HepG2 (cell line): Measurements from ENCODE around the gene ST3GAL4. TPM values are rescaled to one million over a fixed set of nuclear protein-coding genes. Genes with fewer than 3 reads are reported as not detected.

Experiments
- ATM ChIP-seq: fragments of 450-650 bp; IDR thresholded peaks from 2 replicates; pipeline ENCODE4 v1.7.1; 2017; ENCODE audit warnings: mild to moderate bottlenecking, borderline replicate concordance
- CCDC6 ChIP-seq: sonication (generic); formaldehyde crosslinking; IDR thresholded peaks from 2 replicates; pipeline ENCODE4 v1.8.1; 2022; ENCODE audit warnings: mild to moderate bottlenecking, missing genetic modification reagents, moderate library complexity
- CREB1 ChIP-seq, 2 experiments: fragments of 450-650 bp in 1 of 2; IDR thresholded peaks; 2 replicates each; pipeline ENCODE4 v1.6.1; 2016 to 2017; ENCODE audit warnings: control low read depth in 1 of 2, mild to moderate bottlenecking in 1 of 2, missing compliant biosample characterization in 1 of 2, missing genetic modification characterization in 1 of 2
- ESRRA ChIP-seq: sonication (generic); formaldehyde crosslinking; IDR thresholded peaks from 2 replicates; pipeline ENCODE4 v1.5.1; 2020; ENCODE audit warnings: mild to moderate bottlenecking, low read depth, missing genetic modification reagents
- FOXA1 ChIP-seq, 2 experiments: fragments of 450-650 bp in 1 of 2; sonication (generic) in 1 of 2; formaldehyde crosslinking in 1 of 2; IDR thresholded peaks; 2 replicates each; pipeline versions ENCODE4 v1.4.0 to v1.6.1; 2016 to 2020; ENCODE audit warnings: missing genetic modification reagents in 1 of 2
- FOXM1 ChIP-seq: sonication (generic); formaldehyde crosslinking; IDR thresholded peaks from 2 replicates; pipeline ENCODE4 v1.5.0; 2020; ENCODE audit warnings: missing genetic modification reagents
- HDAC2 ChIP-seq: sonication (generic); formaldehyde crosslinking; IDR thresholded peaks from 2 replicates; pipeline ENCODE4 v1.4.0; 2020; ENCODE audit warnings: missing genetic modification reagents
- HNRNPH1 ChIP-seq: fragments of 200-400 bp; formaldehyde crosslinking; optimal IDR thresholded peaks from 2 replicates; pipeline ENCODE3; 2017; ENCODE audit warnings: mild to moderate bottlenecking, low read depth, low read length
- JUND ChIP-seq: sonication (generic); formaldehyde crosslinking; IDR thresholded peaks from 2 replicates; pipeline ENCODE4 v1.8.0; 2022; ENCODE audit warnings: mild to moderate bottlenecking, missing genetic modification reagents
- KDM5A ChIP-seq: fragments of 200-600 bp; sonication (generic); IDR thresholded peaks from 2 replicates; pipeline ENCODE4 v1.7.0; 2018; ENCODE audit warnings: antibody characterized with exemption, mild to moderate bottlenecking, low read length, borderline replicate concordance
- KLF13 ChIP-seq: sonication (generic); formaldehyde crosslinking; IDR thresholded peaks from 2 replicates; pipeline ENCODE4 v1.4.0; 2020; ENCODE audit warnings: mild to moderate bottlenecking, missing genetic modification reagents
- MZF1 ChIP-seq: sonication (generic); formaldehyde crosslinking; IDR thresholded peaks from 2 replicates; pipeline ENCODE4 v1.8.1; 2023; ENCODE audit warnings: mild to moderate bottlenecking, missing genetic modification reagents, borderline replicate concordance
- NFATC3 ChIP-seq: sonication (generic); formaldehyde crosslinking; IDR thresholded peaks from 2 replicates; pipeline ENCODE4 v1.5.1; 2020; ENCODE audit warnings: mild to moderate bottlenecking, missing genetic modification reagents
- PPARG ChIP-seq: conservative IDR thresholded peaks from 2 replicates; pipeline ENCODE4 v1.6.1; 2016; ENCODE audit warnings: missing biosample characterization, missing genetic modification reagents
- RARA ChIP-seq: IDR thresholded peaks from 2 replicates; pipeline ENCODE4 v1.6.1; 2016; ENCODE audit warnings: missing genetic modification reagents, missing compliant biosample characterization
- RBFOX2 ChIP-seq: fragments of 200-400 bp; formaldehyde crosslinking; IDR thresholded peaks from 2 replicates; pipeline ENCODE4 v1.6.1; 2017; ENCODE audit warnings: low read depth, mild to moderate bottlenecking, low read length
- RFXAP ChIP-seq: sonication (generic); formaldehyde crosslinking; IDR thresholded peaks from 2 replicates; pipeline ENCODE4 v1.4.0; 2020; ENCODE audit warnings: missing genetic modification reagents, borderline replicate concordance
- SNAPC5 ChIP-seq: sonication (generic); formaldehyde crosslinking; IDR thresholded peaks from 2 replicates; pipeline ENCODE4 v1.8.1; 2023; ENCODE audit warnings: mild to moderate bottlenecking, missing genetic modification reagents, borderline replicate concordance
- TFAP4 ChIP-seq: sonication (generic); IDR thresholded peaks from 2 replicates; pipeline ENCODE4 v1.6.1; 2016; ENCODE audit warnings: low read depth, borderline replicate concordance
- ZBTB33 ChIP-seq: sonication (generic); formaldehyde crosslinking; IDR thresholded peaks from 2 replicates; pipeline ENCODE4 v1.4.0; 2020; ENCODE audit warnings: missing genetic modification reagents
- ZFP62 ChIP-seq: sonication (generic); formaldehyde crosslinking; IDR thresholded peaks from 2 replicates; pipeline ENCODE4 v1.4.0; 2020; ENCODE audit warnings: missing genetic modification reagents
- ZNF484 ChIP-seq: sonication (generic); formaldehyde crosslinking; IDR thresholded peaks from 2 replicates; pipeline ENCODE4 v1.5.1; 2020; ENCODE audit warnings: mild to moderate bottlenecking, low read depth, missing genetic modification reagents, borderline replicate concordance
- ZNF652 ChIP-seq: IDR thresholded peaks from 2 replicates; pipeline ENCODE4 v1.6.1; 2016; ENCODE audit warnings: low read depth, borderline replicate concordance
- polyA plus RNA-seq, 8 experiments: library from polyadenylated mRNA; depleted of rRNA in 3 of 8; stranded (reverse) in 7 of 8; unstranded in 1 of 8; fragments of >200 nt; fragmentation: Illumina TruSeq in 4 of 8; extraction: Trizol in 4 of 8; gene quantifications; 2 replicates each; pipeline versions ENCODE4 v1.2.1 to v1.2.3, GENCODE V29; 2011 to 2016; ENCODE audit warnings: low read depth in 4 of 8, missing spikeins in 1 of 8, mixed read lengths in 1 of 8; ENCODE audit not compliant: insufficient read depth in 1 of 8
- total RNA-seq, 5 experiments: library from RNA; depleted of rRNA; stranded (reverse); fragments of >200 nt; fragmentation: Illumina TruSeq; extraction: Trizol; gene quantifications; 2 replicates each; pipeline ENCODE4 v1.2.3, GENCODE V29; 2016; ENCODE audit warnings: low read depth in 1 of 5
- TF ChIP-seq, protein P1 (sequence below): sonication (generic); formaldehyde crosslinking; conservative IDR thresholded peaks from 2 replicates; pipeline ENCODE4 v1.4.0; 2020; ENCODE audit warnings: missing genetic modification reagents
- TF ChIP-seq, protein P2 (sequence below): IDR thresholded peaks from 2 replicates; pipeline ENCODE4 v1.6.1; 2016; ENCODE audit warnings: control low read depth

ST3GAL4 gene
- total and polyA plus RNA-seq, 2 of the 13 experiments (the other 11 are each of a cell fraction or from before 2014, with no cell fraction given) = 9.1 to 13.3 TPM

DNA sequence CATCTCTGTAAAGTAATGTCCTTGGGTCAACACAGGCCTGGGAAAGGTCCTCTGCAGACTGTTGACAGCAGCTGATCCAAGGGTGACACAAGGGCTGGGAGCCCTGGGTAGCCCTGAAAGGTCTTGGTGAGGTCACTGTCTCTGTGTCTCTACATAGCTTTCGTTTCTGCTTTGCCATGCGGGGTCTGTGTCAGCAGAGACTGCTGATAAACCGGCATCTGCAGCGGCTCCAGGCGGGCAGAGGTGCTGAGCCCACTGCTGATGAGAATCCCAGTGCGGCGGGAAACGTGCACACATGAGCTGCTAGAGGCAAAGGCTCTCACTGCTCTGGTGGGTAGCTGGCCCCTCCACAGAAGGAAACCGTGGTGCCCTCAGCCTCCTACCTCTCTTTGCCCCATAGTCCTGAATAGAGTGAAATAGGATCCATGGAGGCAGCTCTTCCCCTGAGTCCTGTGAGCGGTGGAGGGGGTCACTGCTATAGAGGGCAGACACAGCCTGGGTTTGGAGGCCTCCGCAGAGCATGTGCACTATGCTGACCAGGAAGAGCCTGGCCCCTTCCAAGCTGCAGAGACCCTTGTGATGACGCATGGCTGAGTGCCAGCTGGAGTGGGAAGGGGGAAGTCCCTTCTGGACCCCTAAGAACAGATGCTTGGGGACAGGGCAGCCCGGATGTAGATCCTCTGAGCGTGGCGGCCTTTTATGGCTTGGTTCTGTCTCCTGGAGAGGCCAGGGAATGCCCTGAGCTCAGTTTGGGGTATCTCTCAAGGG is 17.8 kb upstream of the ST3GAL4 start (continued):
- TF ChIP-seq NFATC3 = no peak
- TF ChIP-seq ESRRA (CRISPR knock-in tag) = 0 out of 2 replicates have a peak, but pooled peaks have one; percentile 27
- no peak for TF ChIP-seq KDM5A
- peak; percentile 76 for TF ChIP-seq RARA
- TF ChIP-seq, protein P1, sequence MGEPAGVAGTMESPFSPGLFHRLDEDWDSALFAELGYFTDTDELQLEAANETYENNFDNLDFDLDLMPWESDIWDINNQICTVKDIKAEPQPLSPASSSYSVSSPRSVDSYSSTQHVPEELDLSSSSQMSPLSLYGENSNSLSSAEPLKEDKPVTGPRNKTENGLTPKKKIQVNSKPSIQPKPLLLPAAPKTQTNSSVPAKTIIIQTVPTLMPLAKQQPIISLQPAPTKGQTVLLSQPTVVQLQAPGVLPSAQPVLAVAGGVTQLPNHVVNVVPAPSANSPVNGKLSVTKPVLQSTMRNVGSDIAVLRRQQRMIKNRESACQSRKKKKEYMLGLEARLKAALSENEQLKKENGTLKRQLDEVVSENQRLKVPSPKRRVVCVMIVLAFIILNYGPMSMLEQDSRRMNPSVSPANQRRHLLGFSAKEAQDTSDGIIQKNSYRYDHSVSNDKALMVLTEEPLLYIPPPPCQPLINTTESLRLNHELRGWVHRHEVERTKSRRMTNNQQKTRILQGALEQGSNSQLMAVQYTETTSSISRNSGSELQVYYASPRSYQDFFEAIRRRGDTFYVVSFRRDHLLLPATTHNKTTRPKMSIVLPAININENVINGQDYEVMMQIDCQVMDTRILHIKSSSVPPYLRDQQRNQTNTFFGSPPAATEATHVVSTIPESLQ (CRISPR knock-in tag) = no peak
- no peak for TF ChIP-seq ATM
- TF ChIP-seq SNAPC5 (CRISPR knock-in tag) = no peak
- TF ChIP-seq ZNF652 (CRISPR knock-in tag) = no peak
- TF ChIP-seq PPARG (CRISPR knock-in tag) = 0 out of 2 replicates have a peak, but pooled peaks have one; percentile 26
- peak; percentile 57; the same call in 1 of the 2 replicates for TF ChIP-seq ZBTB33 (CRISPR knock-in tag)
- no peak for TF ChIP-seq JUND
- TF ChIP-seq HNRNPH1 = no peak
- TF ChIP-seq RFXAP = no peak
- no peak for TF ChIP-seq HDAC2 (CRISPR knock-in tag)
- TF ChIP-seq CCDC6 = no peak
- no peak for TF ChIP-seq RBFOX2
- TF ChIP-seq ZNF484 (CRISPR knock-in tag) = no peak
- no peak for TF ChIP-seq KLF13 (CRISPR knock-in tag)
- TF ChIP-seq ZFP62 = no peak
- no peak for TF ChIP-seq FOXA1 (IDR thresholded peaks at IDR 0.05)
- peak; percentile 54 for TF ChIP-seq FOXA1 (CRISPR knock-in tag; IDR thresholded peaks at IDR 0.05)
- no peak for TF ChIP-seq CREB1 (IDR thresholded peaks at IDR 0.05)
- no peak for TF ChIP-seq CREB1 (CRISPR knock-in tag; IDR thresholded peaks at IDR 0.05)
- no peak for TF ChIP-seq FOXM1 (CRISPR knock-in tag)
- TF ChIP-seq MZF1 (CRISPR knock-in tag) = no peak
- TF ChIP-seq, protein P2, sequence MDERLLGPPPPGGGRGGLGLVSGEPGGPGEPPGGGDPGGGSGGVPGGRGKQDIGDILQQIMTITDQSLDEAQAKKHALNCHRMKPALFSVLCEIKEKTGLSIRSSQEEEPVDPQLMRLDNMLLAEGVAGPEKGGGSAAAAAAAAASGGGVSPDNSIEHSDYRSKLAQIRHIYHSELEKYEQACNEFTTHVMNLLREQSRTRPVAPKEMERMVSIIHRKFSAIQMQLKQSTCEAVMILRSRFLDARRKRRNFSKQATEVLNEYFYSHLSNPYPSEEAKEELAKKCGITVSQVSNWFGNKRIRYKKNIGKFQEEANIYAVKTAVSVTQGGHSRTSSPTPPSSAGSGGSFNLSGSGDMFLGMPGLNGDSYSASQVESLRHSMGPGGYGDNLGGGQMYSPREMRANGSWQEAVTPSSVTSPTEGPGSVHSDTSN (CRISPR knock-in tag) = no peak
- peak; percentile 89 for TF ChIP-seq TFAP4
